LNCAP (cell line): ENCODE data around the gene RNF144B.

Source experiments
- CTCF ChIP-seq: fragments of 450-650 bp; IDR thresholded peaks from 2 replicates; pipeline ENCODE4 v1.5.1; 2017; ENCODE audit warnings: mild to moderate bottlenecking

Gene RNF144B

GRCh38 chr6:18380851-18381250 lies 6.3 kb upstream of the RNF144B start:
- TF ChIP-seq CTCF = no peak

- TF ChIP-seq CTCF = no peak
These were observed 3.7 kb upstream of the RNF144B start for GRCh38 chr6:18383441-18383840.

- no peak for TF ChIP-seq CTCF
These were observed 2.5 kb upstream of the RNF144B start for GRCh38 chr6:18384621-18385020.

GRCh38 chr6:18386298-18386976 lies 713 bp upstream of the RNF144B start:
- no peak for TF ChIP-seq CTCF

GRCh38 chr6:18388271-18388670 lies 1.1 kb downstream of the RNF144B start:
- TF ChIP-seq CTCF = no peak

GRCh38 chr6:18388942-18389341 lies 1.8 kb downstream of the RNF144B start:
- TF ChIP-seq CTCF = no peak

- no peak for TF ChIP-seq CTCF
These were observed 2.3 kb downstream of the RNF144B start for GRCh38 chr6:18389479-18389878.

- no peak for TF ChIP-seq CTCF
These were observed 3.3 kb downstream of the RNF144B start for GRCh38 chr6:18390476-18390875.
